ENCODE measurements around the gene CASD1. TPM values are rescaled to one million over a fixed set of nuclear protein-coding genes. Genes with fewer than 3 reads are reported as not detected.

The CASD1 gene
- total RNA-seq, 1 donor from 2014 or later = 93.5 TPM

GRCh38 chr7:94567396-94567795 lies 57.8 kb downstream of the CASD1 start:
- no peaks in the 10 kb centered on the region for H3K4me1 ChIP-seq
- TF ChIP-seq EZH2 (IDR thresholded peaks at IDR 0.05) = no peak
- peaks cover 6% of the 10 kb centered on the region for H3K9me3 ChIP-seq (ENCODE audit: low read depth)
- no peak overlapping the region for H3K4me2 ChIP-seq
- H3K27ac ChIP-seq = no peak overlapping the region
- Mint-ChIP-seq H3K27me3 (ENCODE audit: insufficient read depth, low read depth) (no peaks in the 10 kb centered on the region), H3K36me3 (peaks cover 3% of the 10 kb centered on the region), H3K27ac (no peak overlapping the region), H3K4me3 (no peak overlapping the region), H3K4me1 (no peaks in the 10 kb centered on the region), H3K9me3 (peaks cover 13% of the 10 kb centered on the region)
- no peaks in the 10 kb centered on the region for H4K20me1 ChIP-seq (ENCODE audit: low read depth)
- no peaks in the 10 kb centered on the region for H3F3A ChIP-seq (ENCODE audit: low read depth)
- no peaks in the 10 kb centered on the region for H3K79me2 ChIP-seq (ENCODE audit: low read depth)
- no peak overlapping the region for H2AFZ ChIP-seq (replicated peaks)
- H3K36me3 ChIP-seq = no peaks in the 10 kb centered on the region
- H3K9ac ChIP-seq = no peak overlapping the region
- no peak for DNase-seq (ENCODE audit: low spot score)
- H3K27me3 ChIP-seq = no peaks in the 10 kb centered on the region
- no peak overlapping the region for H3K4me3 ChIP-seq

- Mint-ChIP-seq H3K27me3 (ENCODE audit: insufficient read depth, low read depth) (no peaks in the 10 kb centered on the region), H3K27ac (no peak overlapping the region), H3K9me3 (peaks cover 47% of the 10 kb centered on the region), H3K4me3 (no peak overlapping the region), H3K36me3 (peaks cover 23% of the 10 kb centered on the region), H3K4me1 (no peaks in the 10 kb centered on the region)
- no peak for DNase-seq (ENCODE audit: low spot score)
- no peaks in the 10 kb centered on the region for H3K79me2 ChIP-seq (ENCODE audit: low read depth)
- H3K9ac ChIP-seq = no peak overlapping the region
- no peaks in the 10 kb centered on the region for H3K27me3 ChIP-seq
- no peaks in the 10 kb centered on the region for H4K20me1 ChIP-seq (ENCODE audit: low read depth)
- H3K4me1 ChIP-seq = no peaks in the 10 kb centered on the region
- no peaks in the 10 kb centered on the region for H3K36me3 ChIP-seq
- TF ChIP-seq CTCF (IDR thresholded peaks at IDR 0.05) (no peak), EZH2phosphoT487 (IDR thresholded peaks at IDR 0.05) (no peak), EZH2 (IDR thresholded peaks at IDR 0.05) (no peak)
- H3K4me2 ChIP-seq = no peak overlapping the region
- H2AFZ ChIP-seq (replicated peaks) = no peak overlapping the region
- no peaks in the 10 kb centered on the region for H3F3A ChIP-seq (ENCODE audit: low read depth)
- no peak overlapping the region for H3K4me3 ChIP-seq
- H3K27ac ChIP-seq = no peak overlapping the region
- H3K9me3 ChIP-seq (ENCODE audit: low read depth) = peaks cover 18% of the 10 kb centered on the region
Observed at GRCh38 chr7:94571816-94572215, 62.2 kb downstream of the CASD1 start.

GRCh38 chr7:94575646-94576045 lies 66.0 kb downstream of the CASD1 start:
- no peaks in the 10 kb centered on the region for H3K4me1 Mint-ChIP-seq
- no peaks in the 10 kb centered on the region for H3K27me3 ChIP-seq
- no peak overlapping the region for H3K27ac Mint-ChIP-seq
- H3K4me2 ChIP-seq = no peak overlapping the region
- H3K9me3 Mint-ChIP-seq = peaks cover 46% of the 10 kb centered on the region
- no peaks in the 10 kb centered on the region for H3F3A ChIP-seq (ENCODE audit: low read depth)
- no peaks in the 10 kb centered on the region for H4K20me1 ChIP-seq (ENCODE audit: low read depth)
- H3K9ac ChIP-seq = no peak overlapping the region
- H3K36me3 ChIP-seq = no peaks in the 10 kb centered on the region
- H3K36me3 Mint-ChIP-seq = peaks cover 26% of the 10 kb centered on the region
- H3K27me3 Mint-ChIP-seq (ENCODE audit: insufficient read depth, low read depth) = no peaks in the 10 kb centered on the region
- H3K9me3 ChIP-seq (ENCODE audit: low read depth) = peaks cover 13% of the 10 kb centered on the region
- TF ChIP-seq EZH2 (IDR thresholded peaks at IDR 0.05) = no peak
- no peak for TF ChIP-seq CTCF (IDR thresholded peaks at IDR 0.05)
- no peak for TF ChIP-seq EZH2phosphoT487 (IDR thresholded peaks at IDR 0.05)
- no peaks in the 10 kb centered on the region for H3K79me2 ChIP-seq (ENCODE audit: low read depth)
- no peak for DNase-seq (ENCODE audit: low spot score)
- no peak overlapping the region for H2AFZ ChIP-seq (replicated peaks)
- no peak overlapping the region for H3K27ac ChIP-seq
- no peak overlapping the region for H3K4me3 Mint-ChIP-seq
- H3K4me1 ChIP-seq = peaks cover 6% of the 10 kb centered on the region
- H3K4me3 ChIP-seq = no peak overlapping the region

GRCh38 chr7:94576316-94576715 lies 66.7 kb downstream of the CASD1 start:
- Histone ChIP-seq H3K36me3 (no peaks in the 10 kb centered on the region), H3K9ac (no peak overlapping the region), H3K4me2 (no peak overlapping the region), H3K79me2 (ENCODE audit: low read depth) (no peaks in the 10 kb centered on the region), H3K4me3 (no peak overlapping the region), H3K27me3 (no peaks in the 10 kb centered on the region), H3F3A (ENCODE audit: low read depth) (no peaks in the 10 kb centered on the region), H3K27ac (no peak overlapping the region), H4K20me1 (ENCODE audit: low read depth) (no peaks in the 10 kb centered on the region), H3K9me3 (ENCODE audit: low read depth) (peaks cover 13% of the 10 kb centered on the region), H2AFZ (replicated peaks) (no peak overlapping the region), H3K4me1 (peaks cover 6% of the 10 kb centered on the region)
- peaks cover 2% of the 10 kb centered on the region for H3K27me3 Mint-ChIP-seq (ENCODE audit: insufficient read depth, low read depth)
- H3K4me3 Mint-ChIP-seq = no peak overlapping the region
- peaks cover 29% of the 10 kb centered on the region for H3K36me3 Mint-ChIP-seq
- H3K4me1 Mint-ChIP-seq = no peaks in the 10 kb centered on the region
- no peak for DNase-seq (ENCODE audit: low spot score)
- H3K9me3 Mint-ChIP-seq = peaks cover 42% of the 10 kb centered on the region
- H3K27ac Mint-ChIP-seq = no peak overlapping the region
- TF ChIP-seq CTCF (IDR thresholded peaks at IDR 0.05) (no peak), EZH2phosphoT487 (IDR thresholded peaks at IDR 0.05) (no peak), EZH2 (IDR thresholded peaks at IDR 0.05) (no peak)
